Renal cortex interstitium (tissue), 11 donors: ENCODE results near the gene ANXA10. TPM values are rescaled to one million over a fixed set of nuclear protein-coding genes. Genes with fewer than 3 reads are reported as not detected.
"Not testable (repeated sequence)": the region's sequence is repeated elsewhere in the genome, so short reads cannot be mapped to it uniquely, and the experiment has no call there.

Experiments used
- DNase-seq, 11 donors: peaks; one replicate each; pipeline ENCODE4 v3.0.0-alpha.2; 2013; ENCODE audit warnings: low read depth in 9 of 11, low spot score in 4 of 11; ENCODE audit errors: extremely low read depth in 1 of 11
- polyA plus RNA-seq, 3 donors: library from polyadenylated mRNA; unstranded; fragments of 120-200 nt; gene quantifications; one replicate each; pipeline ENCODE4 v1.2.1, GENCODE V29; 2013; ENCODE audit not compliant: insufficient read length in 3 of 3

ANXA10 gene
- polyA plus RNA-seq, 3 donors, result 0.14 to 0.34 (median 0.14) TPM

DNA sequence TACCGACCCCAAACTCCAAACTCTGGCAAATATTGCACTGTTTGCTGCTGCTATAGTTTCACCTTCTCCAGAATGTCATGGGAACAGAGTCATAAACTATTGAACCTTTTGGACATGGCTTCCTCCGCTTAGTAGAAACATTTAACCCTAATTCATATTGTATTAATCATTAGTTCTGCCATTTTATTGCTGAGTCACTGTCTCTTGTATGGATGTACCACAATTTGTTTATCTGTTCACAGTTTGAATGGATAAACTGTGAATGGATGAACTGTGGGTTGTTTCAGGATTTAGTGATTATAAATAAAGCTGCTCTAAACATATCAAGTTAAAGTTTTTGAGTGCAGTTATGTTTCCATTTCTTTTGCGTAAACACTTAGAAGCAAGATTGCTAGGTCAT, 10.1 kb downstream of the ANXA10 start:
- DNase-seq, result no peak

GRCh38 chr4:168109527-168109926, 17.2 kb downstream of the ANXA10 start:
- no peak for DNase-seq

DNA sequence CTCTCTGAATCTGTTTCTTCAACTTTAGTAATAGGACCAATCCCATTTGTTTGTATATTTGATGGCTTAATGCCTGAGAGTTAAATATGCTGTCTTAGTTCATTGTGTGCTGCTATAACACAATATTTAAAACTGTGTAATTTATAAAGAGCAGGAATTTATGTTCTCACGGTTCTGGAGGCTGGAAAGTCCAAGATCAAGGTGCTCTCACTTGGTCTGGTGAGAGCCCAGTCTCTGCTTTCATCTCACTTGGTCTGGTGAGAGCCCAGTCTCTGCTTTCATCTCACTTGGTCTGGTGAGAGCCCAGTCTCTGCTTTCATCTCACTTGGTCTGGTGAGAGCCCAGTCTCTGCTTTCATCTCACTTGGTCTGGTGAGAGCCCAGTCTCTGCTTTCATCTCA, 20.7 kb downstream of the ANXA10 start:
- not testable (repeated sequence) for DNase-seq

DNA sequence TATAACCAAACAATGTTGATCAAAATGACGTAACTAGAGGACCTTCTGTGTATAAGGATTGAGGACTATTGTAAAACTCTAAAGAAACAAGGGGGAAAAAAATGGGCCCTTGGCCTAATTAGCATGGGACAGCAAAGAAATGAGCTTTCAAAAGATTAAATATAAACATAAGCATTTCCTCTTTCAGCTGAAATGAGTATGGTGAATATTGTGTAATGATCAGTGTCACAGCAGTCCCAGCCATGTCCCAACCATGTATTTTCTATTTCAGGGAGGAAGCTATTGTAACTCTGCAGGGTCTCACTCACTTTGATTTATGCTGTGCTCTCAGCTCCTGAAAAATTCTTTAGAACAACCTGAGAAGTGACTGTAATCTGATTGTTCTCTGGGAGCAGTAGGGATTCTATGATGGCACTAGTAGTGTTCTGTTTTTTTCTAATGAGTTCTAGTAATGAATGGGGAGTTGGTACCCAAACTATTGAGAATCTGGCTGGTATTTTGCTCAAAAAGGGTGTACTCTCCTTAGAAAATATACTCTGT, 25.8 kb downstream of the ANXA10 start:
- DNase-seq, result no peak

- DNase-seq, result no peak
These were observed 26.8 kb downstream of the ANXA10 start for GRCh38 chr4:168119100-168119499.

DNA sequence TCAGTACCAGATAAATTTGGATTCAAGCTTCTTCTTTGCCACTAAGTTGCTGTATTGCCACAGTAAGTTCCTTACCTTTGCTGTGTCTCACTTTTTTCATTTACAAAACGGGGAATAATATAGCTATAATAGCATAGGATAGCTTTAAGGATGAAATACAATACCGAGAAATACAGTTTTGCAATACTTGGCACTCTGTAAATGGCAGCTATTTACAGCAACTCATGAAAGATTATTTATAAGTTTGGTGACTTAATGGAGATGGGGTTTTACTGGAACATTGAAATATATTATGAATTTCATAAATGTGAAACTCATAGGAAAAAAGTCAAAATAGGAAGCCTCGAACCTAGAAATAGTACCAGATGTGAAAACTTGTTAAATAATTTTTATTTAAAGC, 27.6 kb downstream of the ANXA10 start:
- no peak for DNase-seq

GRCh38 chr4:168120811-168121210, 28.5 kb downstream of the ANXA10 start:
- no peak for DNase-seq

- no peak for DNase-seq
These were observed 31.8 kb downstream of the ANXA10 start for GRCh38 chr4:168124008-168124641.

GRCh38 chr4:168126952-168127351, 34.6 kb downstream of the ANXA10 start:
- DNase-seq, result no peak

DNA sequence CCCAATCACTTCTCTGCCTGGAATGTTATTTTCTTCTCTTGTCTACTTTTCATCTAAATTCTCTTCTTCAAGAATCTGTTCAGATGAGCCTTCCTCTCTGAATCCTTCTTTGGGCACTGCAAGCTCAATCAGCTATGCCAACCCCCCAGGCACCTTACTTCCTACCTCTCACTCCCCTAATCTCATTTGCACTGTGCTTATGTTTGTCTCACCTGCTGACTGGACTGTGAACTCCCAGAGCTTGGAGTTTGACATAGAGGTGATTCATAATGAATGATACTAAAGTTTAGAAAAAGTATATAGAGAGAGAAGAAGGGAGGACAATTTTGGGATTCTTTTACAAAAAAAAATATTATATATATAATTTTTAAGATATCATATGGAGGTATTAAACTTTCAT, 36.3 kb downstream of the ANXA10 start:
- no peak for DNase-seq

DNA sequence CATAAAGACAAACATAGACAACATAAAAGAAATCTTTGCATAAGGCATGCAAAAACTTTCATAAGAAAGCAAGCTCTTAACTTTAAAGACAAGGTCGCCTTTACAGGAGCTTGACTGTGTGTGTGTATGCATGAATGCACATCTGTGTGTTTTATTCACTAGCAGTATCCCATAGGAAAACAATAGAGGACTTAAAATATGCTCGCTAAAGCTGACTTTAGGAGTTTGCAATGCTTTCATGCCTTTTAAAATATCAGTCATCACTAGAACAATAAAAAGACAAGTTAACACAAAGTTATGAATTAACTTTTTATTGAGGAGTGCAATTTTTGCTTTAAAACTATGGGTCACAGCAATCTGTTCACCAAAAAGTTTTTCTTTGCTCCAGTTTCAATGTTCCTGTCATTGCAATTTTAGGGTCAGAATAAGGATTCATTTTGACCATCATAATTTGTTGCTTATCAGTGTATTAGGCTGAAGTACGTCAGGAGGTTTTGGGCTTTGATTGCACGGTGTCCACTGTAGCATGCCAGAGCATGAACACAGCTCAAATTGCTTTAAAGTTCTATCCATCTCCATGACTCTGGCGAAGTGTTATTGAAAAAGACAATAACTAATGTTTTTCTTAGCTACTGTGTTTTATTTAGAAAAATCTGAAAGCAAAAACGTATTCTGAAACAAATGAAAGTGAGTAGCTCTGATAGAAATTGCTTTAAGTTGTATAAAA, 36.9 kb downstream of the ANXA10 start:
- DNase-seq, result no peak

- no peak for DNase-seq
These were observed 37.5 kb downstream of the ANXA10 start for GRCh38 chr4:168129802-168130201.

- DNase-seq, result no peak
These were observed 38.9 kb downstream of the ANXA10 start for GRCh38 chr4:168131196-168131595.

- no peak for DNase-seq
These were observed 42.3 kb downstream of the ANXA10 start for GRCh38 chr4:168134651-168135050.

GRCh38 chr4:168135860-168136259, 43.5 kb downstream of the ANXA10 start:
- DNase-seq, result not testable (repeated sequence)

DNA sequence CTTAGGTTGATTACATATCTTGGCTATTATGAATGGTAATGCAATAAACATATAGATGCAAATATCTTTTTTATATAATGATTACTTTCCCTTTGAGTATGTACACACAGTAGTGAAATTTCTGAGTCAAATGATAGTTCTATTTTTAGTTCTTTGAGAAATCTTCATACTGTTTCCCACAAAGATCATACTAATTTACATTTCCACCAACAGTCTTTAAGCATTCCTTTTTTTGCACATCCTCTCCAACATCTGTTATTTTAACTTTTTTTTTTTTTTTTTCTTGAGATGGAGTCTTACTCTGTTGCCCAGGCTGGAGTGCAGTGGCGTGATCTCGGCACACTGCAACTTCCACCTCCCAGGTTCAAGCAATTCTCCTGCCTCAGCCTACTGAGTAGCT, 45.4 kb downstream of the ANXA10 start:
- not testable (repeated sequence) for DNase-seq

DNA sequence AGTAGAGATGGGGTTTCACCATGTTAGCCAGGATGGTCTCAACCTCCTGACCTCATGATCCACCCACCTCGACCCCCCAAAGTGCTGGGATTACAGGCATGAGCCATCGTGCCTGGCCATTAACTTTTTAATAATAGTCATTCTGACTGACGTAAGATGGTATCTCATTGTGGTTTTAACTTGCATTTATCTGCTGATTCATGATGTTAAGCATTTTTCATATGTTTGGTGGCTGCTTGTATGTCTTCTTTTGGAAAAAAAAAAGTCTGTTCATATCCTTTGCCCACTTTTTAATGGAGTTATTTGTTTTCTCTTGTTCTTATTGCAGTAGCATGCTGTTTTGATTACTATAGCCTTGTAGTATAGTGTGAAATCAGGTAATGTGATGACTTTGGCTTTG, 45.8 kb downstream of the ANXA10 start:
- DNase-seq, result no peak

DNA sequence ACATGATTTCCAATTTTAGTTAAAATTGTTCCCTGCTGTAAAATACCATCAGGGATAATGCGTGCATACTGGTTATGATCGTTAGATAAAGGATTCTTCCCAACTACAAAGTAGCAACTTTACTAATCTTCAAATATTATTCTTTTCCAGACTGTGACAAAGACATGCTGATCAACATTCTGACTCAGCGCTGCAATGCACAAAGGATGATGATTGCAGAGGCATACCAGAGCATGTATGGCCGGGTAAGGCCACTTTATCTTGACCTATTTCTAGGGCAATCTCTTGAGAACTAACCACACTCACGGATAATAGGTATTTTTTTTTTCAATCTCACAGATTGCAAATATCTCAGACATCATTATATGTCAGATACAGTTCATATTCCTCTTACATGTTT, 47.0 kb downstream of the ANXA10 start:
- no peak for DNase-seq

- no peak for DNase-seq
These were observed 49.4 kb downstream of the ANXA10 start for GRCh38 chr4:168141733-168142132.

DNA sequence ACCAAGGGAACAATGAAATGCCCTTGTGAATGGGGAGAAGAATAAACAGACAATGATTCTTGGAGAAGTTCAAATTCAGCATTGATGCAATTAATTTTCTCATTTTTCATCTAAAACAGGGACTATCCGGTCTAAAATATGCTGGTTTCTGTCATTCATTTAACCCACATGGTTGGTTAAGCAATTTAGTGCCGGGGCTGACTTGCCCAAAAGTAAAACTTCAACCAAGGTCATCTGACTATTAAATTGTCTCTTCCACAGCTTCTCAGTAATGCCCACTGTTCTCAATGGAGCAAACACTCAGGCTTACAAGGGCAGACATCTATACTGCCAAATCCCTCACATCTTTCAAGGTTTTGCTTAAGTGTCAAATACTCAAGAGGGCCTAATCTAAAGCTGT, 51.3 kb downstream of the ANXA10 start:
- DNase-seq, result no peak
